ENCODE measurements around the gene FAM76A.
"Not testable (repeated sequence)": the region's sequence is repeated elsewhere in the genome, so short reads cannot be mapped to it uniquely, and the experiment has no call there.

The FAM76A gene

DNA sequence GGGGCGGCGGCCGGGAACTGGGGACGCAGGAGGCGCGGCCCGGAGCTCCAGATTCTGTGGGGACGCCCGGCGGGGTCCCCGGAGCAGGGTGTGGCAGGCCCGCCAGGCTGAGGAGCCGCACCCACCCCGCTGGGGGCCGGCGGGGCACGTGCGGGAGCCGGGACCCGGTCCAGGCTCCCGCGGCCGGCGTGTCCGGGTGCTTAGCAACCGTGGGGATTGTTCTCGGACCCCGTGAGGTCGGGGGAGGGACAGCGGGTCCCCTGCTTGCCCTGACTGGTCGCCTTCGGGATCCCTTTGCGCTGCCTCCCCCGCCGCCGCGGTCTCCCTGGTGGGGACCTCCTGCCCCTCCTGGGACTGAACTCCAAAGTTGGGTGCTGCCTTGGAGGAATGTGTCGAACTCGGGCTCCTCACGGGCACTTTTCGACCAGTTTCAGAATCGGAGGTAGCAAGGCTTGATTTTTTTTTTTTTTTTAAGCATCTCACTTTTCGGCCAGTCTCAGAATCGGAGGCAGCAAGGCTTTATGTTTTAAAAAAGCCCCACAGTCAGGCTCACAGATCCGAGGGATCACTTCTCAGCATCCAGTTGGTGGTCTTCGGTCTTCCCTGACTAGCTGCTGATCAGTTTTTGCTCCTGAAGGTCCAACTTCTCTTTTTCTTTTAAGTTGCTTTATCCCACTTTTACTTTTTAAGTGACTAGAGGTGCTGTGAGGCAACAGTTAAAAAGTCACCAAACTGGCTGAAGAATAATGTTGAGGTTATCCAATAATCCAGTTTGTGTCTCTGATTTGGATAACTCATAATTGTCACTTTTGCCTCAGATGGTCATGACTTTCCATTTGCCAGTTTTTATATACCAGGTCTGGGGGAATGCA lies 648 bp downstream of the FAM76A start:
- DNase-seq = no peak

DNA sequence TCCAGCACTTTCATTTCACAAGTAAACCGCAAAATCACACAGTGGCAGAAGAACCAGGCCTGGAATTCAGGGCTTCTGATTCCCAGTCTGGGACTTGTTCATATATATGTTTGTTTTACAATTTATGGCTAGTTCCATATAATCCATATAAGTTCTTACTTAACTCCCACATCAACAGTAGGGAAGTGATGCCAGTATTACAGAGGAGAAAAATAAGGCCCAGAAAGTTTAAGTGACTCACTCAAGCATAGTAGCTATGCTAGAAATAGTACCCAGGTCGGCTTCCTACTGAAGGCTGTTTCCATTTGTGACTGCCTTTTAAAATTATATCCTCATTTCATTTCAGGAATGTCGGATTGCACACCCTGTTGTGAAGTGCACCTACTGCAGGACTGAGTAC lies 1.4 kb downstream of the FAM76A start:
- DNase-seq = no peak

DNA sequence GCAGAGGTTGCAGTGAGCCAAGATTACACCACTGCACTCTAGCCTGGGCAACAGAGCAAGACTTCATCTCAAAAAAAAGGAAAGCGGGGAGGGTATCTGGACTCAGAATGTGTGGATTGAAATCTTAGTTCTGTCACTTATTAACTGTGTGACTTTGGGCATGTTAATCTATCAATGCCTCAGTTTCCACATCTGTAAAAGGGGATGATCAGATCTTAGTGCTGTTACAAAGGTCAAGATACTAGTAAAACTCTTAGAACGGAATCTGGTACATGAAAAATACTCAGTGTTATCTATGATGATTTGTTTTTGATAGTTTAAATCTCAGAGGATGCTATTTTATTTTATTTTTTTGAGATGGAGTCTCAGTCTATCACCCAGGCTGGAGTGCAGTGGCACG lies 10.5 kb downstream of the FAM76A start:
- DNase-seq = no peak

DNA sequence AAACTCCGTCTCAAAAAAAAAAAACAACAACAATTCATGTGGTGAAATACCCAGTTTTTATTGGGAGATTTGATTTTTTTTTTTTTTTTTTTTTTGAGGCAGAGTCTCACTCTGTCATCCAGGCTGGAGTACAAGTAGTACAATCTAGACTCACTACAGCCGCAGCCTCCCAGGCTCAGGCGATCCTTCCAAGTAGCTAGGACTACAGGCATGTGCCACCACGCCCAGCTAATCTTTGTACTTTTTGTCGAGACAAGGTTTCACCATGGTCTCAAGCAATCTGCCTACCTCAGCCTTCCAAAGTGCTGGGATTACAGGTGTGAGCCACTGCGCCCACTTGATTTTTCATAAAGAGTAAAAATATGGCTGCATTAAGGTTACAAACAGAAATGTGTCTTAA lies 15.4 kb downstream of the FAM76A start:
- no peak for DNase-seq

DNA sequence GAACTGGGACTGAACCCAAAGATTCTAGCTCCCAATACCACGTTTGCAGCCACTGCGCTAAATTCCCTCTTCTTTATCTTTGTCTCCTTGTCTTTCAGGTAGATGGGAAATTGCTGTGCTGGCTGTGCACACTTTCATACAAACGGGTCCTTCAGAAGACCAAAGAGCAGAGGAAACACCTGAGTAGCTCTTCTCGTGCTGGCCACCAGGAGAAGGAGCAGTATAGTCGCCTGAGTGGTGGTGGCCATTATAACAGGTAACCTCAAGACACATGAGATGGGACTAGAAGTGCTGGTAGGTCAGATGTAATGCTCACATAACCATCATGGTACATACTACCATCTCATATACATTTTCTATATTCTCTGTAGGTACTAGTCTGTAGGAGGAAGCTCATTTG lies 18.8 kb downstream of the FAM76A start:
- no peak for DNase-seq

DNA sequence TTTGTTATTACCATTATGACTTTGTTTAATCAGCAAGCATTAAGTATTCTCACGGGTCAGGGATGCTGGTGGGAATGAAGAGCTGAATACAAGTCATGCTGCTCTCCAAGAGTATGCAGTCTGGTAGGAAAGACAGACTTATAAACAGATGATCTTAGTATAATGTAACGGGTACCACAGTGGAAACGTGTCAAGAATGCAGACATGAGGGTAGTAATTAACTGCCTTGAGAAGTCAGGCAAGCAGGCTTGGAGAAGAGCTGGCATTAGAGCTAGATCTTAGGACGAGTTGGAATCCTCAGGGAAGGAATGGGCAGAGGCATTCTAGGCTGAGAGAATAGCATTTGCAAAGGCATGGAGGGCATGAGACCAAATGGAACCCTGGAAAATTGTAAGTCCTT lies 19.7 kb downstream of the FAM76A start:
- no peak for DNase-seq

DNA sequence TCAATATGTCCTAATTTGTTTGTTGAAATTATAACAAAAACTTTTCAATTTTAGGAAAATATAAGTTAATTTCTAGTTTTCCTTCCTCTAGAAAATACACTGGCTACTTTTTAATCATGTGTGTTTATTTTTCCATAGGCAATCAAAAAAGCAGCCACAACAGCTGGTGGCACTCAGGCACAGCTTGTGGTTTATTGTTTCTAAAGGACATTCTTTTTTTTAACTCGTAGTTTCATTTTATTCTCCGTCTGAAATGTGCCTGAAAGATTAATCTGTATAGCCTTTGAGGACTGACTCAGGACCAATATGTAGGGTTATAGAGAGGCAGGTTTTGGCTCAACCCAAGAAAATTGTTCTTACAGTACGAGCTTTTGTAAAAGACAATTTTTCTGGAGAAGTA lies 26.6 kb downstream of the FAM76A start:
- DNase-seq = no peak

DNA sequence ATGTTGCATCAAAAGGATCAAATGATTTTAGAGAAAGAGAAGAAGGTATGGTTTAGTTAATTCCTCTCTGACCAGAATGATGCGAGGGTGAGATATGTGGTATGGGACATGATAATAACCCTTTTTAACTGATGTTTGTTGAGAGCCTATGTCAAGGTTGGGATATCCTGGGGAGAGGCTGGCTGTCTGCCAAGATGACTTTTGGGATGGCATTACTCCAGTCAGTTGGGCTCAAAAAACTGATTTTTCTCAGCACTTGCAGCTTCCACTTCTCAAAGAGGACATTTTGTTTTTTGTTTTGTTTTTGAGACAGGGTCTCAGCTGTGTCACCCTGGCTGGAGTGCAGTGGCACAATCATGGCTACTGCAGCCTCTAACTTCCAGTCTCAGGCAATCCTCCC lies 29.5 kb downstream of the FAM76A start:
- no peak for DNase-seq

DNA sequence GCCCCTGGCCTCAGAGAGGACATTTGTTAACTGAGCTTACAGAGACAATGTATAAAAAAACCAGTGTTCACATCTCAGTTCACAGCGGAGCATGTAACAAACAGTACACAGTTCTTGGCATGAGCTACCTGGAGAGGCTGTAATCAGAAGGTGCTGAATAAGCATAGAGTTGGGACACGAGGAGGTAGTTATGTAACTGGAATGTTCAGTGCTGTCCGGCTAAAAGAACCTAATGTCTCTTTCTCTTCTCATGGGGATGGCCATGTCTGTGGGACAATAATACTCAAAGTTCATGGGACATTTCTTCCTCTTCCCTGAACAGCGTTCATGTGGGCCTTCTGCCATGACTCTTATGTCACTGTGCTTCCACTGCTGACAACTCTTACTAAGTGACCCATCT lies 30.1 kb downstream of the FAM76A start:
- no peak for DNase-seq

DNA sequence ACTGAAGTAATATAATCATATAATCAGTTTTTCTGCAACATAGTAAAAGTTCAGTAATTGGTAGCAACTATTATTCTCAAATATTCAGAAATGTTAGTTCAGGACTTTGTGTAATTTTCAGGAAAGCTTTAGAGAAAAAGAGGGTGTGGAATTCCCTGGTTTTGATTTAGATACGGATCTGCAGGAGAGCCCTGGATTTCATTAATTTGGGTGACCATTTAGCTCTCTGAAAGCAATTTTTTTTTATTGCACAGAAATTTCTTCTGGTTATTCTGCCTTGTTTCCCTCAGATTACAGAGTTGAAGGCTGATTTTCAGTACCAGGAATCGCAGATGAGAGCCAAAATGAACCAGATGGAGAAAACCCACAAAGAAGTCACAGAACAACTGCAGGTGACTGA lies 33.5 kb downstream of the FAM76A start:
- DNase-seq = no peak

DNA sequence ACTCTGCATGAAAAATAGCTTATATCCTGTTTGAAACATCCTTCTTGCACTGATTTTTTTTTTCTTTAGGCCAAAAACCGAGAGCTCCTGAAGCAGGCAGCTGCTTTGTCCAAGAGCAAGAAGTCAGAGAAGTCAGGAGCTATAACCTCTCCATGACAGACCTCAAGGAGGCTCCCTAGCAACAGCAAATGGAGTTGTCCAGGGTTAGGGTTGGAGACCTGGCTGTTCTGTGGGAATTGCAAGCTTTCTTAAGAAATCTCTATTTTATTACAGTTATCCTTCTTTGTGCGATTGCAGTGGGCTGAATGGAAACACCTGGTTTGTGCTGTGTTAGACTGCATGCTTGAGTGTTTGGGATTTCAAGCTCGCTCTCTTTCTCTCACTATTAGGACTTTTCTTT lies 34.7 kb downstream of the FAM76A start:
- DNase-seq = no peak

DNA sequence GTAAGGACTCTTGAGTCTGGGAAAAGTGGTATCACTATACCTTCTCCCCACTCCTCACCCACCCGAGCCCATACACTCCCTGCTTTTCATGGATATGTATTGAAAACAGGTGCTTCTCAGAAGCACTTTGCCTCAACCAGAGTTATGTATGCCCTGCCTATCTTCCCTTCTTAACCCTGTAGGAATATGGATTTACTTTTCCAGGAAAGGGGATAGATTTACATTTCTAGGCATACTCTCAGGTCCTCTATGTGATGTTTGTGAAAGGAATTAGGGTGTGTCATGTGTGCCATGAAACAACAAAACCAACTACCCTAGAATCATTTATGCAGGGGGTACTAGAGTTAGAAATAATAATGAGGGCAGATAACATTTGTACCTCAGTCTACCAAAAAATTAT lies 36.3 kb downstream of the FAM76A start:
- DNase-seq = no peak

DNA sequence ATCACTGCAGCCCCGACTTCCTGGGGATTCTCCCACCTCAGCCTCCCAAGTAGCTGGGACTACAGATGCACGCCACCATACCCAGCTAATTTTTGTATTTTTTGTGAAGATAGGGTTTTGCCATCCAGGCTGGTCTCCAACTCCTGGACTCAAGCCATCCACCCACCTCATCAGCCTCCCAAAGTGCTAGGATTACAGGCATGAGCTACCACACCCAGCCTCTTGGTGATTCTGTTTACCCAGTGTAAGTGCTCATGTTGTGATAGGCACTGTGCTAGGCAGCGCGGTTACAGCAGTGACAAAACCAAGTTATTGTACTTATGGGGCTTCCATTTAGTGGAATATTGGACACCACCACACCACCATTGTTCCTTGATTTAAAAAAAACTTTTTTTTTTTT lies 37.6 kb downstream of the FAM76A start:
- no peak for DNase-seq

DNA sequence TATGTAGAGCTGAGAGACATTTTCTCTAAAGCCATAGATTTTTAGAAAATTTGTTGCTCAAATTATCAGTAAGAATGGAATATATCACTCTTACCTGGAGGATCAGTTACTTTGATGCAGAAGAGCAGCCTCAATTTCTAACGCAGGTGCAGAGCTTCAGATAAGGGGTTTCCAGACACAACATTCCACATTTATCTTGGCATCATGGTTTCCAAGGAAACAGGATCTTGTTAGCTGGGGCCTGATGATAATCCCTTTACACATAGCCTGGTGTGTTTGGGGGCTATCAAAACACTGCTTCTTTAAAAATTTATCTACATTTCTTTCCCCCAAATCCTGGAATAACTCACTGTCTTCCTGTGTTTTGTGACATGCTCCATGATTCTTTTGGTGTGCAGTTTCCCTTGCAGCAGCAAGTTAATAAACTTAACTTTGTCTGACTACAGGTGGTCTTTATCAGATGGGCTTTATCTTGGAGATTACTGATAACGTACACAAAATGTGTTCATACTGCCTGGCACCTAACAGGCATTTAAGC lies 44.6 kb downstream of the FAM76A start:
- DNase-seq = no peak

DNA sequence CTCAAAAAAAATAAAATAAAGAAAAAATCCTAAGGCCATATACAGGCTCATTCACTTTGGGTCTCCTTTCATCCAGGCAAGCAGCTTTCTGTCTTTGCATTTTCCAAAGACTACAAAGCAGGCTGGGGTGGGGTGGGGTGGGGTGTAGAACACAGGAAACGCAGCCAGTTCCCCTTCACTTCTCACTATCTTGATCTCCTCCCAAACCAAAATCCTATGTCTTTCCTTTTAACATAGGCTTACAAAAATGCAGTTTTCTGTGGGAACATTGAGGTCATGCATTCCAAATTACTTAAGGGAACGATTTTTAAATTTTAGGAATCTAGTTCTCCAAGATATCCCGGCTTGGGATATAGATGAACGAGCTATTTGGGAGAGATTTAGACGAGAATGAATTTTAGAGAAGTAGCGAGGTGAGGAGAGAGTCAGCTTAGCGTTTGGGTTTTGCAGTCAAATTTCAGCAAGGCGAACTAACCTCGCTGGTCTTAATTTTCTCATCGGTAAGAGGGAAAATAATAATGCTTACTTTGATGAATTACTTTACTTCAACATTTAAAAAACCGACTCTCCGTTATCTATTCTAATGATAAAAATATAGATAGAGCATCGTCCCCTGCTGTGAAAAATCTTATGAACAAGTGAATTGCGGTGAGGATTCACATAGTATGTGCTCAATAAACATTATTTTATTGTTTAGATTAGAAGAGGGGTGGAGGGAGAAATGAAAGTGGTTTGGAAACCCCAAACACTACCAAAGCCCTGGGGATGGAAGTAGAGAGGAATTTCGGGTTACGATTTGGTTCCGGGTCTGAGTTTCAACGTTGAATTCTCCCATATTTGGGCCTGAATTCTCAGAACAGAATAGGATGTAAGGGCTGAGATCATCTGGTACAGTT lies 46.5 kb downstream of the FAM76A start:
- no peak for DNase-seq

DNA sequence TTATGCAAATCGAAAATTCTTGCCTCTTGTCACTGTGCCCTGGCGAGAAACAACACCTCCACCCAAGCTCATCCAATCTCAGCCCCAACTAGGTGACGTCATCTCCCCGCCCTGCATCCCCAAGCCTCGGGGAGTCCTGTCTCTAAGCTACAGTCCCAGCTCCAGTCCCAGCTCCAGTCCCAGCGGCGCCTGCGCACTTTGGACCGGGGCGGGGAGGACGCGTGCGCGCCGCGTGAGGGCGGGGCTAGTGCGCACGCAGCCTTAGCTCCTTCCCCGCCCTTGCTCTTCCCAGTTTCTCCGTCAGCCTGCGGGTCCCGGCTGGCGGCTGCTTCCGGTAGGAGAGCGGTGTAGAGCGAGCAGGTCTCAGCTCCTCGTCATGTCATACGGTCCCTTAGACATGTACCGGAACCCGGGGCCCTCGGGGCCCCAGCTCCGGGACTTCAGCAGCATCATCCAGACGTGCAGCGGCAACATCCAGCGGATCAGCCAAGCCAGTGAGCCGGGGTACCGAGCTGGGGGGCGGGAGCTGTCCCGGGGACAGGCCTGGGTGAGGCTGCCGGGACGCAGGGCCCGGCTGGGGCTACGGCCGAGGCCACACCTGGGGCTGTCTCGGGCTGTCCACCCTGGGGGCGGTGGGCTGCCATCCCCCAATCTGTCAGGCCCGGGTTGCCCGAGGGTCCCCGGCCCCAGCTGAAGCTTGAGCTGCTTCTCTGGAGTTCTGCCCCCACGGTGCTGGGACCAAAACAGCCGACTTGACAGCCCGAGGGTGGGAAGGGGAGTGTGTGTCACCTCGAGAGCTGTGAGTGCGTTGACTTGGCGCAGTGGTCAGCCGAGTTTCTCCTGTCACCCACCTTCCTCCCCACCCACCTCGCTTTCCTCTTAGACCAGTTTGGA lies 47.4 kb downstream of the FAM76A start, which contains the start of gene STX12:
Gene STX12, plus strand, starts transcription at position 288 of the 894 bp plus-strand sequence. Its CDS starts 89 bp downstream, at position 377.
- DNase-seq = peak; percentile 98

DNA sequence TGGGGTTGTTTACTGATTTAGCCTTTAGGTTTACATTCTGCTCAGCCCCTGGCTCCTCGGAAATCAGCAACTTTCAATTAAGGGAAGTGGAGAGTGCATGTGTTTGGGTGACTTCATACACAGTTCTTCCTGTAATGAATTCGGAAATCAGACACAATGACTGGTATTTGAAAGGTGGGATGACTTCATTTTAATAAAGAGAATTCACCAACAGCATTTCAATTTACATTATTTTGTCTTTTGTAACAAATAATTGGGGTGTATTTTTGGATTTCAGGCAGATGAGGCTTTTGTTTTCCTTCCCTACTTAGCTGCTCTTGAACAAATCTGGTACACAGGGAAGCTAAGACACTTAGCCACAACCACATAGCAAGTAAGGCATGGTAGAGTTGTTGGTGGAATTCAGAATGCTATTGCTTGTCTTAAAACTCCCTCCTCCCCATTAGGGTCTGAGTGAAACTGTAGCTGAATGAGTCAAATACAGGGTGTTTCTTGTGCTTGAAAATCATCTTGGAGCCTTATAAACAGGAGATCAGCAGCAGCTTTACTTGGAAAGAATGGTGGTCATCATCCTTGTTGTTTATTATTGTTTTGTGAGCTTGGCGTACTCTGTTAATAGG lies 48.2 kb downstream of the FAM76A start:
- no peak for DNase-seq

DNA sequence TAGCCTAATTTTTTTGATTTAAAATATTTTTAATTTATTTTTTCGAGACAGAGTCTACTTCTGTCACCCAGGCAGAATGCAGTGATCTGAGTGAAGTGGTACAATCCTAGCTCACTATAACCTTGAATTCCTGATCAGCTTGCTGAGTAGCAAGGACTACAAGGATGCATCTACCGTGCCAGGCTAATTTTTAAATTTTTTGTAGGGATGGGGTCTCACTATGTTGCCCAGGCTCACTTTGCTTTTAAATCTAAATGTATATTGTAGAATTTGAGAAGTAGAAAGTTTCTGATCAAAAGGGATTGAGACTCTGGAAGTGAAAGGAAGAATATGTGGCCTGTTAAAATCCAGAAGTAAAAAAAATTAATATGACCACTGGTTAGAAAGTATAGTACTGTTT lies 48.9 kb downstream of the FAM76A start:
- DNase-seq = no peak

DNA sequence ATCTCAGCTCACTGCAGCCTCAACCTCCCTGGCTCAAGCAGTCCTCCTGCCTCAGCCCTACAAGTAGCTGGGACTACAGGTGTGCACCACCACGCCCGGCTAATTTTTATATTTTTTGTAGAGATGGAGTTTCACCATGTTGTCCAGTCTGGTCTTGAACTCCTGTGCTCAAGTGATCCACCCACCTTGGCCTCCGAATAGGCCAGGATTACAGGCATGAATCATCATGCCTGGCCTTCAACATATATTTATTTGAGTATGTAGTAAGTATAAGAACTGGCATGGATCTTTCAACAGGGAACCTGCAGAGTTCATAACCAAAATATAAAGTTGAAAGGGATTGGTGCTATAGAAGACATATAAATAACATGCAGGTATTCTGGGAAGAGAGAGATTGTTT lies 49.6 kb downstream of the FAM76A start:
- not testable (repeated sequence) for DNase-seq

DNA sequence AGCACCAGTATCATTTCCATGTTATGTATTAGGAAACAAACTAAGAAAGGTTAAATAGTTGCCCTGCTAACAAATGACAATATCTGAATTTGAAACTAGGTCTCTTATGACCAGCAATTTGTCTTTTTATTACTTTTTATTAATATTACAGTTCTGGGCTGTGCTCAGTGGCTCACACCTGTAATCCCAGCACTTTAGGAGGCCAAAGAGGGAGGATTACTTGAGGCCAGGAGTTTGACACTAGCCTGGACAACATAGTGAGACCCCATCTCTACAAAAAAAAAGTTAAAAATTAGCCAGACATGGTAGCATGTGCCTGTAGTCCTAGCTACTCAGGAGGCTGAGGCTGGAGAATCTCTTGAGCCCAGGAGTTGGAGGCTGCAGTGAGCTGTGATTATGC lies 50.5 kb downstream of the FAM76A start:
- DNase-seq = not testable (repeated sequence)

DNA sequence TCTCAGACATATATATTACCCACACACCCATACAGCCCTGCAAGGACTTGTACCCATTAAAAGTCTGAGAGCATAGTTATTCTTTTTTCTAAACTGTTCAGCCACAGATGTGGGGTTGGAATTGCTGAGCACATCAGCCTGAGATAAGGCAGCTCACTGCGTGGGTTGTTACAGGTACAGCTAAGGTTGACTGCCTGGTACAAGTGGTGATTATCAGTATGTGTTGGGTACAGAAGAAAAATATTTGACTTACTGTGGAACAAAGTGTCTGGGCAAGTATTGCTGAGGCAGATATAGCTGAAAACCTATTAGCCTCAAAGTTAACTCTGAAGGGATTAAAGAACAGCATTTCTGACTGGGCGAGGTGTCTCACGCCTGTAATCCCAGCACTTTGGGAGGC lies 52.3 kb downstream of the FAM76A start:
- DNase-seq = no peak

DNA sequence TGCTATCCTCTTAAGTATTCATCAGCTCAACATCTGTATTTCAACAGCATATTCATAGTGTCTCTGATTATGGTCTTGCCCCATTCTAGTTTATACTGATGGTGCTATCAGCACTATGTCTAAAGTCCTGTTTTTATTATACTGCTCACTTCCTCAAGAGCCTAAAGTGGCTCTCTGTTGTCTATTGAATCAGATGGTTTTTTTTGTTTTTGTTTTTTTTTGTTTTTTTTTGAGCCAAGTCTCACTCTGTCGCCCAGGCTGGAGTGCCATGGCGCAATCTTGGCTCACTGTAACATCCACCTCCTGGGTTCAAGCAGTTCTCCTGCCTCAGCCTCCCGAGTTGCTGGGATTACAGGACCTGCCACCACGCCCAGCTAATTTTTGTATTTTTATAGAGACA lies 53.4 kb downstream of the FAM76A start:
- DNase-seq = no peak

Measured in amniotic stem cell (primary cell).